Fibroblast of the aortic adventitia (primary cell): ENCODE measurements around the gene PHACTR2. TPM values are rescaled to one million over a fixed set of nuclear protein-coding genes. Genes with fewer than 3 reads are reported as not detected.

ENCODE experiments used
- DNase-seq: peaks from one replicate; pipeline ENCODE4 v3.0.0-alpha.2; 2010; ENCODE audit warnings: low read depth
- H3K4me3 ChIP-seq: 2 replicates; pipeline ENCODE4 v1.5.1; 2011; ENCODE audit warnings: low read depth, mild to moderate bottlenecking, control low read depth, low read length, moderate library complexity
- small RNA-seq: library from RNA; depleted of rRNA; stranded (forward); fragments of <200 nt; gene quantifications from one replicate; pipeline ENCODE3, GENCODE V24; 2012
- total RNA-seq: library from RNA; depleted of rRNA; stranded (reverse); fragments of >200 nt; gene quantifications from 2 replicates; pipeline ENCODE4 v1.2.3, GENCODE V29; 2012; ENCODE audit warnings: low replicate concordance
- TF ChIP-seq, protein P1 (sequence below): IDR thresholded peaks from 2 replicates; pipeline ENCODE4 v1.5.1; 2011; ENCODE audit warnings: mild to moderate bottlenecking, low read length, control low read depth, inconsistent platforms; ENCODE audit not compliant: insufficient read depth

Gene PHACTR2
- total RNA-seq, 1 donor, result 74.7 TPM

DNA sequence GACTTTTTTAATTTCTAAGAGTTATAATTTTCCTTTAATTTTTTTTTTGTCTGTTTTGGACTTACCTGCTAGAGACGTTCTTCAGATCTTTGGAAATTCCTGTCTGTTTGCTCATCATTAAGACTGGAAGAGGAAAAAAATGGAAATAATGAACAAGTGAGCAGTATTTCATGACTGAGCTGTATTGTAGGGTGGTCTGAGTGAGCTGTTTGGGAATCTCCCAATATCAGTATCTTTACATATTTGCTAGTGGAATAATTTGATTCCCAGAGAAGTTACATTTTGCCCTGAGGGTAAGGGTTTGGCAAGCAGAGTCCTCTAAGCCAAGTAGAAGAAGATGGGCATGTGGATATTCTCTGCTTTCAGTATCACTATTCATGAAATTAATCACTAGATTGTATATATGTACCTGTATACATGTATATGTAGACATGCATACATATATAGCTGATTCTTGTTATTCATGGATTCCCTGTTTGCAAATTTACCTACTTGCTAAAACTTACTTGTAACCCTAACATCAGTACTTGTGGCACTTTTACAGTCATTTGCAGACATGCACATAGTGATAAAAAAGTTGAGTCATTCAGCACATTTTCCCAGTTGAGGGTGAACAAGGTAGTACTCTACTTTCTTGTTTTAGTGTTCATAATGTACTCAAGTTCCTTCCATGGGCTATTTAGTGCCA lies 200.0 kb downstream of the PHACTR2 start:
- TF ChIP-seq, protein P1, sequence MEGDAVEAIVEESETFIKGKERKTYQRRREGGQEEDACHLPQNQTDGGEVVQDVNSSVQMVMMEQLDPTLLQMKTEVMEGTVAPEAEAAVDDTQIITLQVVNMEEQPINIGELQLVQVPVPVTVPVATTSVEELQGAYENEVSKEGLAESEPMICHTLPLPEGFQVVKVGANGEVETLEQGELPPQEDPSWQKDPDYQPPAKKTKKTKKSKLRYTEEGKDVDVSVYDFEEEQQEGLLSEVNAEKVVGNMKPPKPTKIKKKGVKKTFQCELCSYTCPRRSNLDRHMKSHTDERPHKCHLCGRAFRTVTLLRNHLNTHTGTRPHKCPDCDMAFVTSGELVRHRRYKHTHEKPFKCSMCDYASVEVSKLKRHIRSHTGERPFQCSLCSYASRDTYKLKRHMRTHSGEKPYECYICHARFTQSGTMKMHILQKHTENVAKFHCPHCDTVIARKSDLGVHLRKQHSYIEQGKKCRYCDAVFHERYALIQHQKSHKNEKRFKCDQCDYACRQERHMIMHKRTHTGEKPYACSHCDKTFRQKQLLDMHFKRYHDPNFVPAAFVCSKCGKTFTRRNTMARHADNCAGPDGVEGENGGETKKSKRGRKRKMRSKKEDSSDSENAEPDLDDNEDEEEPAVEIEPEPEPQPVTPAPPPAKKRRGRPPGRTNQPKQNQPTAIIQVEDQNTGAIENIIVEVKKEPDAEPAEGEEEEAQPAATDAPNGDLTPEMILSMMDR, result no peak
- H3K4me3 ChIP-seq, result no peak overlapping the region
- DNase-seq, result no peak

DNA sequence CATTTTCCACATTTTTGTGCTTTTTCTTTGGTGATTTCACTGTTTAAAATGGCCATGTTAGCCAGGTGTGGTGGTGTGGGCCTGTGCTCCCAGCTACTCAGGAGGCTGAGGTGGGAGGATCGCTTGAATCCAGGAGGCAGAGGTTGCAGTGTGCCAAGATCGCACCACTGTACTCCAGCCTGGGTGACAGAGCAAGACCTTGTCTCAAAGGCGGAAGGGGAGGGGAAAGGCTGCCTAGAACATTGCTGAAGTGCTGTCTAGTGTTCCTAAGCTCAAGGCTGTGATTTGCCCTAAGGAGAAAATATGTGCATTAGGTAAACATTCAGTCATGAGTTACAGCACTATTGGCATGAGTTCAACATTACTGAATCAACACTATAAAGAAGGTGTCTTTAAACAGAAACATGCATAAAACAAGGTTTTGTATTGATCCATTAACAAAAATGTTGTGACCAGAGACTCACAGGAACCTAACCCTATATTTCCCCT lies 200.6 kb downstream of the PHACTR2 start:
- TF ChIP-seq, protein P1, result no peak
- no peak for DNase-seq
- H3K4me3 ChIP-seq, result no peak overlapping the region

DNA sequence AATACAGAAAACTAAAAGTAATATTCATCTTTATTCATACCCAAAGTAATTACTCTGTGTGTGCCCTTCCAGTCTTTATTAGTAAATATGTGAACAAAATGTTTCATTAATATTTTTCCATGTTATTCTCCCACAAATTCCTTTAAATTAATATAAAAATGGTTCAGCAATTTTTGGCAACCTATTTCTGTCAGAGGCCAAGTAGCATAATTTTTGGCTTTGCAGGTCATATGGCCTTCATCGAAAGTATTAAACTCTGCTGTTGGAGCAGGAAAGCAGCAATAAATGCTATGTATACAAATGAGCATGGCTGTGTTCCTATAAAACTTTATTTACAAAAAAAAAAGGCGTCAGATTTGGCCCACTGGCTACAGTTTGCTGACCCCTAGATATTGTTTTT lies 202.6 kb downstream of the PHACTR2 start:
- TF ChIP-seq, protein P1, result no peak
- no peak for DNase-seq
- no peak overlapping the region for H3K4me3 ChIP-seq

Small RNA genes lying within 50 kb of the gene (small RNA-seq; reads per million reads assigned to genes)
- gene ZC2HC1B, result not detected

Other genes with a start within 250 kb of the PHACTR2 start
- 6.4 and 7.1 TPM in 2 replicates for gene ADAT2, start 227.3 kb upstream of the PHACTR2 start, total RNA-seq
- 20.6 and 27.0 TPM in 2 replicates for gene PEX3, start 227.2 kb upstream of the PHACTR2 start, total RNA-seq
- 72.5 and 74.4 TPM in 2 replicates for gene FUCA2, start 166.2 kb upstream of the PHACTR2 start, total RNA-seq
- 23.0 and 46.4 TPM in 2 replicates for gene LTV1, start 165.4 kb downstream of the PHACTR2 start, total RNA-seq
- gene ZC2HC1B, start 186.5 kb downstream of the PHACTR2 start, total RNA-seq, result not detected in 2 replicates